K562 (cell line): ENCODE results near the gene CHD5. TPM values are rescaled to one million over a fixed set of nuclear protein-coding genes. Genes with fewer than 3 reads are reported as not detected.

Experiments used
- ATAC-seq: fragments of 200-7000 bp; cut with Tn5 transposase; 3 replicates; pipeline ENCODE4 v1.9.1; 2020; ENCODE audit warnings: moderate library complexity
- BruUV-seq: library from RNA; stranded (reverse); fragments of 400-500 nt; replicated peaks from 2 replicates; lab custom pipeline; 2021; lab: Mats Ljungman, UMichigan
- CTCF ChIA-PET: fragments of 300-600 bp; formaldehyde crosslinking; extraction: SDS; loops from one replicate; lab custom pipeline; 2021; ENCODE audit warnings: low intra/inter-chr PET ratio; lab: Yijun Ruan, JAX
- POLR2A ChIA-PET: fragments of 300-600, 350-650 bp; sonication (Branson Sonifier 250); formaldehyde crosslinking; extraction: SDS; loops from one replicate; lab custom pipeline; 2021; ENCODE audit warnings: antibody characterized with exemption, inconsistent platforms; lab: Yijun Ruan, JAX
- DNase-seq, 4 experiments: peaks; one replicate each; pipeline versions ENCODE4 v3.0.0 to v3.0.0-alpha.2; 2011 to 2018; ENCODE audit warnings: low spot score in 3 of 4, mixed read lengths in 3 of 4; ENCODE audit errors: extremely low read depth in 1 of 4
- FAIRE-seq: peaks from 2 replicates; lab custom pipeline; 2011; peaks lifted over from hg19 to GRCh38; lab: Jason Lieb, UNC
- H2AFZ ChIP-seq: 2 replicates; pipeline ENCODE4 v1.6.0; 2011; ENCODE audit warnings: low read depth, low read length, control low read depth, inconsistent platforms
- H3K27ac ChIP-seq: fragments of 200-600 bp; 3 replicates; pipeline ENCODE4 v1.8.0; 2011; ENCODE audit warnings: low read depth, mild to moderate bottlenecking, control low read depth, inconsistent platforms, low read length, moderate library complexity, mixed read lengths; ENCODE audit errors: extremely low read depth
- H3K27me3 ChIP-seq, 2 experiments: fragments of 300-600 bp in 1 of 2; 2 replicates in 1 of 2; 3 replicates in 1 of 2; pipeline versions ENCODE4 v1.6.0 to v1.8.0; 2011; ENCODE audit warnings: inconsistent platforms in 2 of 2, low read length in 2 of 2, mild to moderate bottlenecking in 1 of 2, mixed read lengths in 1 of 2, moderate library complexity in 1 of 2; ENCODE audit not compliant: control insufficient read depth in 2 of 2, insufficient read depth in 2 of 2
- H3K36me3 ChIP-seq: fragments of 300-600 bp; 3 replicates; pipeline ENCODE4 v1.8.0; 2011; ENCODE audit warnings: mild to moderate bottlenecking, low read length, inconsistent platforms; ENCODE audit not compliant: control insufficient read depth, insufficient read depth
- H3K4me1 ChIP-seq, 2 experiments: fragments of 200-600 bp in 1 of 2; replicated peaks in 1 of 2; 2 replicates in 1 of 2; 3 replicates in 1 of 2; pipeline versions ENCODE4 v1.5.1 to v1.8.0; 2011; ENCODE audit warnings: inconsistent platforms in 2 of 2, low read length in 2 of 2, mild to moderate bottlenecking in 1 of 2, mixed read lengths in 1 of 2, moderate library complexity in 1 of 2; ENCODE audit not compliant: control insufficient read depth in 2 of 2, insufficient read depth in 2 of 2
- H3K4me2 ChIP-seq: 2 replicates; pipeline ENCODE4 v1.6.1; 2011; ENCODE audit warnings: low read length, control low read depth, inconsistent platforms, mixed read lengths; ENCODE audit not compliant: insufficient read depth
- H3K4me3 ChIP-seq: fragments of 200-600 bp; sonication (generic), shearing (Covaris generic); 2 replicates; pipeline ENCODE4 v1.5.1; 2016; ENCODE audit warnings: control low read depth, inconsistent platforms
- H3K79me2 ChIP-seq: fragments of 200-600 bp; 3 replicates; pipeline ENCODE4 v1.8.0; 2011; ENCODE audit warnings: low read length, inconsistent platforms; ENCODE audit not compliant: control insufficient read depth, insufficient read depth
- H3K9ac ChIP-seq, 2 experiments: 2 replicates each; pipeline versions ENCODE4 v1.6.0 to v1.6.1; 2011; ENCODE audit warnings: low read depth in 2 of 2, low read length in 2 of 2, control low read depth in 1 of 2, inconsistent platforms in 1 of 2, mild to moderate bottlenecking in 1 of 2, mixed read lengths in 1 of 2; ENCODE audit not compliant: insufficient read depth in 1 of 2
- H3K9me1 ChIP-seq: one replicate; pipeline ENCODE4 v1.6.0; 2011; ENCODE audit warnings: inconsistent platforms, mild to moderate bottlenecking, low read length, moderate library complexity; ENCODE audit not compliant: control insufficient read depth, insufficient read depth
- H3K9me3 ChIP-seq: replicated peaks from 2 replicates; pipeline ENCODE4 v1.5.1; 2011; ENCODE audit warnings: low read depth, low read length, inconsistent platforms; ENCODE audit not compliant: control insufficient read depth, insufficient read depth
- H4K20me1 ChIP-seq: replicated peaks from 2 replicates; pipeline ENCODE4 v1.6.1; 2011; ENCODE audit warnings: low read length, inconsistent platforms, mixed read lengths; ENCODE audit not compliant: control insufficient read depth, insufficient read depth
- DACH1 ChIP-seq: fragments of 450-650 bp; IDR thresholded peaks from 2 replicates; pipeline ENCODE4 v1.6.1; 2018; ENCODE audit not compliant: partially characterized antibody
- ELF1 ChIP-seq: fragments of 200-800 bp; sonication (Bioruptor generic); IDR thresholded peaks from 2 replicates; pipeline ENCODE4 v1.6.1; 2016; ENCODE audit warnings: missing genetic modification characterization, missing compliant biosample characterization
- EWSR1 ChIP-seq: fragments of 450-650 bp; IDR thresholded peaks from 2 replicates; pipeline ENCODE4 v1.6.1; 2018; ENCODE audit warnings: borderline replicate concordance, mild to moderate bottlenecking, low read depth, moderate library complexity; ENCODE audit not compliant: partially characterized antibody
- FUS ChIP-seq: fragments of 200-400 bp; formaldehyde crosslinking; optimal IDR thresholded peaks from 2 replicates; pipeline ENCODE3; 2017; ENCODE audit warnings: low read depth, low read length
- HNRNPLL ChIP-seq: fragments of 200-400 bp; formaldehyde crosslinking; IDR thresholded peaks from 2 replicates; pipeline ENCODE4 v1.6.1; 2017; ENCODE audit warnings: low read length, low read depth, mild to moderate bottlenecking; ENCODE audit not compliant: poor library complexity, severe bottlenecking
- HSF4 ChIP-seq: fragments of 250-450 bp; sonication (Bioruptor Pico); IDR thresholded peaks from 2 replicates; pipeline ENCODE4 v2.1.2; 2022; ENCODE audit warnings: mild to moderate bottlenecking, moderate library complexity, borderline replicate concordance
- KAT7 ChIP-seq: sonication (generic); formaldehyde crosslinking; IDR thresholded peaks from 2 replicates; pipeline ENCODE4 v1.8.0; 2022; ENCODE audit warnings: missing genetic modification reagents, mild to moderate bottlenecking, borderline replicate concordance
- KDM4B ChIP-seq, 2 experiments: fragments of 450-650 bp in 1 of 2; sonication (generic) in 1 of 2; IDR thresholded peaks; 2 replicates each; pipeline ENCODE4 v1.6.1; 2016 to 2017; ENCODE audit warnings: borderline replicate concordance in 2 of 2, antibody characterized with exemption in 1 of 2, low read depth in 1 of 2, mild to moderate bottlenecking in 1 of 2
- POLR2AphosphoS5 ChIP-seq: IDR thresholded peaks from 2 replicates; pipeline ENCODE4 v1.6.1; 2011; ENCODE audit warnings: mild to moderate bottlenecking, low read depth, low read length, moderate library complexity; ENCODE audit not compliant: control insufficient read depth, insufficient read depth
- PTTG1 ChIP-seq: fragments of 450-650 bp; IDR thresholded peaks from 2 replicates; pipeline ENCODE4 v1.6.1; 2016; ENCODE audit warnings: low read depth, mild to moderate bottlenecking, missing genetic modification characterization, missing compliant biosample characterization
- RB1 ChIP-seq: fragments of 450-650 bp; IDR thresholded peaks from 2 replicates; pipeline ENCODE4 v1.6.1; 2017; ENCODE audit warnings: low read depth, mild to moderate bottlenecking
- TOE1 ChIP-seq, 2 experiments: fragments of 450-650 bp in 1 of 2; sonication (generic) in 1 of 2; formaldehyde crosslinking in 1 of 2; IDR thresholded peaks; 2 replicates each; pipeline versions ENCODE4 v1.7.1 to v1.8.0; 2016 to 2022; ENCODE audit warnings: borderline replicate concordance in 2 of 2, mild to moderate bottlenecking in 2 of 2, antibody characterized with exemption in 1 of 2, inconsistent platforms in 1 of 2, low read depth in 1 of 2, missing genetic modification reagents in 1 of 2, moderate library complexity in 1 of 2
- UBTF ChIP-seq, 2 experiments: IDR thresholded peaks; 2 replicates each; pipeline ENCODE4 v1.6.1; 2012; ENCODE audit warnings: improper control_type of control experiment in 2 of 2, low read depth in 2 of 2, low read length in 2 of 2, borderline replicate concordance in 1 of 2
- VEZF1 ChIP-seq: fragments of 200-800 bp; sonication (Bioruptor generic); IDR thresholded peaks from 2 replicates; pipeline ENCODE4 v1.6.1; 2017; ENCODE audit warnings: missing genetic modification characterization, missing compliant biosample characterization
- ZNF408 ChIP-seq: fragments of 250-450 bp; sonication (Bioruptor Pico); IDR thresholded peaks from 2 replicates; pipeline ENCODE4 v1.4.0; 2020; ENCODE audit warnings: low read depth, mild to moderate bottlenecking, moderate library complexity
- ZNF830 ChIP-seq: fragments of 250-450 bp; sonication (Bioruptor Pico); IDR thresholded peaks from 2 replicates; pipeline ENCODE4 v1.5.0; 2021; ENCODE audit warnings: mild to moderate bottlenecking
- WGBS: fragments of 100-300 bp; shearing (Covaris generic); methylation state at CpG from one replicate; pipeline ENCODE4 v1.1.6; 2016; ENCODE audit warnings: low coverage, mixed read lengths; ENCODE audit not compliant: insufficient coverage; ENCODE audit errors: missing lambda C conversion rate; 5-methylcytosine and 5-hydroxymethylcytosine counted together
- in situ Hi-C: fragments of 300-500 bp; cut with MboI; formaldehyde crosslinking; loops from 4 replicates; pipeline ENCODE4 v1.15.0; 2018; ENCODE audit warnings: inconsistent platforms, mixed read lengths
- intact Hi-C: fragments of 100-400 bp; cut with micrococcal nuclease; formaldehyde crosslinking; loops from 2 replicates; pipeline ENCODE4 v1.14.2; 2022
- polyA plus RNA-seq, 8 experiments: library from polyadenylated mRNA; depleted of rRNA in 4 of 8; stranded (reverse) in 5 of 8; unstranded in 3 of 8; fragments of >200 nt; fragmentation: Nextera tagmentation in 2 of 8; fragmentation: Illumina TruSeq in 1 of 8; extraction: Ambion mirVana in 2 of 8; extraction: Trizol in 1 of 8; gene quantifications; 2 replicates each; pipeline versions ENCODE4 v1.2.1 to v1.2.3, GENCODE V29; 2011 to 2014; ENCODE audit warnings: inconsistent platforms in 1 of 8, missing spikeins in 1 of 8
- total RNA-seq, 7 experiments: library from RNA; depleted of rRNA in 6 of 7; stranded (reverse); fragments of >200 nt in 6 of 7; fragmentation: Illumina TruSeq in 2 of 7; extraction: Trizol in 2 of 7; gene quantifications; 2 replicates each; pipeline versions ENCODE4 v1.2.1 to v1.2.3, GENCODE V29; 2011 to 2021; ENCODE audit warnings: low replicate concordance in 1 of 7

Gene CHD5
- total and polyA plus RNA-seq, 9 of the 15 experiments (the other 6 are each of a cell fraction or from before 2014, with no cell fraction given), result 0.03 to 0.52 (median 0.11) TPM; not detected in 2

- TF ChIP-seq RB1, result no peak
- no peak for TF ChIP-seq POLR2AphosphoS5
- TF ChIP-seq ZNF830 (CRISPR knock-in tag), result no peak
- no peak for TF ChIP-seq FUS
- TF ChIP-seq EWSR1, result no peak
These were observed 67.5 kb downstream of the CHD5 start (continued) for GRCh38 chr1:6112690-6113005.

- peaks cover 0 to 13% of the 10 kb centered on the region in 2 experiments; a peak in 2 of 5 replicates for H3K4me1 ChIP-seq
- H3K27ac ChIP-seq, result no peak overlapping the region
- in situ Hi-C loops, result no loop called here
- FAIRE-seq (peak; percentile 75), DNase-seq (no peak), ATAC-seq (no peak)
- 2% methylated on average over 13 of the region's 13 CpGs for WGBS
- peaks cover 4% of the 10 kb centered on the region; the same call in 1 of the 2 replicates for H4K20me1 ChIP-seq
- H3K9me1 ChIP-seq, result no peaks in the 10 kb centered on the region
- H2AFZ ChIP-seq, result no peak overlapping the region
- H3K9me3 ChIP-seq, result no peaks in the 10 kb centered on the region
- ChIA-PET CTCF (no interaction called here), POLR2A (interaction anchor here (0.6 to 1.3 kb wide), 5 partner anchors 9 to 576 kb away, joined by 3 to 4 read pairs (median 3); no protein-coding TSS in a partner anchor)
- no peaks in the 10 kb centered on the region for H3K36me3 ChIP-seq
- peaks cover 37 to 51% of the 10 kb centered on the region in 2 experiments for H3K27me3 ChIP-seq
- no peaks in the 10 kb centered on the region for H3K79me2 ChIP-seq
- no peak overlapping the region for H3K4me3 ChIP-seq
- intact Hi-C loops, result no loop called here
- no TSS peak for BruUV-seq
- H3K9ac ChIP-seq, result no peak overlapping the region; a peak in 1 of 4 replicates
- H3K4me2 ChIP-seq, result no peak overlapping the region
- TF ChIP-seq ZNF408, result no peak
- no peak for TF ChIP-seq PTTG1
- TF ChIP-seq UBTF (IDR thresholded peaks at IDR 0.05; ENCODE audit: borderline replicate concordance in 1 of 2, low read depth in 2 of 2, low read length in 2 of 2), result no peak
- no peak for TF ChIP-seq DACH1
- no peak for TF ChIP-seq HSF4 (CRISPR knock-in tag)
- no peak for TF ChIP-seq ELF1 (tag)
- no peak for TF ChIP-seq TOE1 (IDR thresholded peaks at IDR 0.05; ENCODE audit: borderline replicate concordance)
- no peak for TF ChIP-seq TOE1 (CRISPR knock-in tag; IDR thresholded peaks at IDR 0.05; ENCODE audit: borderline replicate concordance, low read depth)
- no peak for TF ChIP-seq HNRNPLL
- no peak for TF ChIP-seq KDM4B (IDR thresholded peaks at IDR 0.05; ENCODE audit: borderline replicate concordance in 2 of 2, low read depth in 1 of 2)
- no peak for TF ChIP-seq KAT7 (CRISPR knock-in tag)
- no peak for TF ChIP-seq VEZF1 (CRISPR knock-in tag)
These were observed 68.0 kb downstream of the CHD5 start for GRCh38 chr1:6111991-6112689.
